ENCODE results near the gene TNIP1.

DNA sequence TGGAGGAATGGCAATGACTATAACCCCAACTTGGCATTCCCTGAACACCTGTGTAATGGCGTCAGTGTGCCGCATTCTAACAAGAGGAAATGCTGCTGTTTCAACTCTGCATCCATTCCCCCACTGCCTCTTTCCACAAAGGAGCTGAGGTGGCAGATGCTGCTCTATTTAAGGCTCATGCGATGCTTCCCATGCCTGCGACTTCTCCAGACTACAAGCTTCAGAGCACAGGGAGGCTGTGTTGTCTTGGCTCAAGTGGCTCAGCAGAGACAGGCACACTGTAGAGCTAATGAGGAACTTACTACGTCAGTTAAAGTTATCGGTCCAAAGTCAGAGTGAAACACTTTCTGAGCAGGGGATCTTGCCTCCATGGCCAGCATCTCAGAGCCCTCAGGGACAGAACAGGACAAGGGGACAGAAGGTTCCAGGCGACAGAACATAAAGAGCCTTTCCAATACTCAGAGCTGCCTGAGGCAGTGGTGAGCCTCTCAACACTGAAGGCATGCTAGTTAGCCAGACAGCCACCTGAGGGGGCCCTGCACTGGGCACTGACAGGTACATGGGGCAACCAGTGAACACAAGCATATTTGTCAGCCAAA, 21.8 kb downstream of the TNIP1 start:
- TF ChIP-seq CTCF (IDR thresholded peaks at IDR 0.05 in 4 of 5, conservative IDR thresholded peaks at IDR 0.05 in 1 of 5) (peak in 1 of 5 experiments; percentile 5), POLR2A (IDR thresholded peaks at IDR 0.05) (no peak)

All from gastrocnemius medialis (tissue), 4 donors.